Activated CD4-positive, alpha-beta T cell treated with anti-CD3 and anti-CD28 coated beads for 24 hours (primary cell): ENCODE measurements around the gene SIPA1L3.

Experiments
- DNase-seq, 2 donors: peaks; one replicate each; pipeline ENCODE4 v3.0.0-alpha.2; 2020; ENCODE audit warnings: low read depth in 2 of 2

SIPA1L3 gene

DNA sequence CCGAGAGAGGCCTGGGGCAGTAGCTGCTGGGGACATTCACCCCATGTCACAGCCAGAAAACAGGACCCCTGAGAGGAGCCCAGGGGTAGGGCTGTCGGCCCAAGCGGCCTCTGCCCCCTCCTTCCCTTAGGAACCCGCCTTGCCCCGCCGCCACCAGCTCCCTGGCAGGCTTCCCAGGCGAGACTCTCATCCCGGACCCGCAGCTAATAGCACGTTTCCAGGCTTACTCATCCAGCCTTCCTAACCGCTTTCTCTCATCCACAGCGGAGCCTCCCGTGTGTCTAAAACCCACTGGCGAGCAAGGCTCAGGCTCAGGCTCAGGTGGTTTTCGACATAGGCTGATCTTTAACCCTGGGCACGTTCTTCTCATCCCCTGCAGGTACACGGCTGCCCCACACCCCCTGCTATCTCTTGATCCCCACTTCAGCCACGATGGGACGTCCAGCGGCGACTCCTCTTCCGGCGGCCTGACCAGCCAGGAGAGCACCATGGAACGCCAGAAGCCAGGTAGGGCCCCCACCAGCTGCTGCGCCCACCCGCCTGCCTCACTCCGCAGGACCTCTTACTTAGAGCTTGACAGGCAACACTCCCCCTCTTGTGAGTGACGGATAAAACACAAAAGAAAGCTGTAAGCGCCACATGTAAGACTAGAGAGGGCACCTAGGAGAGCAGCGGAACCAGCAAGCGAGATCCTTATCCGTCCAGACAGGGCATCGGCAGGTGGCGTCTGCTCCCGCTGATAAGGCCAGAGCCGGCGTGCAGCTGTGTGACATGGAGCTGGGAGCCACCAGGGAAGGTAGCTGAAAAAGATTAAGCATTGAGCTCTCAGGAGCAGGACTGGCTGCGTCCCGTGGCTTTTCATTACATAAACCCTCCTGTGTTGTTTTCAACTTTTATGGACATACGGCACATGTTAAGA, 245.7 kb downstream of the SIPA1L3 start:
- DNase-seq, result no peak

DNA sequence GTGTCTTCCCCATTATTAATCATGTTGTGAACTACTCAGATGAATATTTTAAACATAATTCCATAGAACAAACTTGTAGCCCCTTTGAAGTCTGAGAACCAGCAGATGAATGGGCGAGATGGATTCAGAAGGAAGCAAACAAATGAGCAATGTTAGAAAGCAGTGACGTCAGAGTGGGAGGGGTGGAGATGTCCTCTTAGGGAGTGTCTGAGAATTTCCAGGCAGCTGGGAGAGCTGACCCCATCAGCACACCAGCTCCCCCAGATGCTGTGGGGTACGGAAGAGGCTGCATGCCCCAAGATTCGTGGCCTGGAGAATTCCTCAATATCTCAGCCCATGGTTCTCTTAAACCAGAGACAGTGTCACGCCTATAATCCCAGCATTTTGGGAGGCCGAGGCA, 248.4 kb downstream of the SIPA1L3 start:
- no peak for DNase-seq

DNA sequence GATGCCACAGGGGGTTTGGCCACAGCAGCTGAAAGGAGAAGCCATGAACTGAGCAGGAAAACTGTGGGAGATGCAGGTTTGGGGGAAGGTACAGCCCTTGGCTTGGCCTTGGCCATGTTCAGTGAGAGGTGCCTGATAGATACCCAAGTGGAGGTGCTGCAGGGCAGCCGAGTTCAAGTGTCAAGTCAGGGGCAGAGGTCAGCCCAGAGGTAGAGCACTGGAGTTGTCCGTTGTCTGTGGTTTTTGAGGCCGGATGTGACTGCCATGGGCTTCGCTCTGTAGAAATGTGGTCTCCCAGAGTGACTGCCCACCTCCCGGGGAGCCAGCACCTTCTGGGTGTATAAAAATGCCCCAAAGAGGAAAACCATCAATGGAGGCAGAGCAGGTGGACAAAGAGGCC, 251.7 kb downstream of the SIPA1L3 start:
- no peak for DNase-seq

DNA sequence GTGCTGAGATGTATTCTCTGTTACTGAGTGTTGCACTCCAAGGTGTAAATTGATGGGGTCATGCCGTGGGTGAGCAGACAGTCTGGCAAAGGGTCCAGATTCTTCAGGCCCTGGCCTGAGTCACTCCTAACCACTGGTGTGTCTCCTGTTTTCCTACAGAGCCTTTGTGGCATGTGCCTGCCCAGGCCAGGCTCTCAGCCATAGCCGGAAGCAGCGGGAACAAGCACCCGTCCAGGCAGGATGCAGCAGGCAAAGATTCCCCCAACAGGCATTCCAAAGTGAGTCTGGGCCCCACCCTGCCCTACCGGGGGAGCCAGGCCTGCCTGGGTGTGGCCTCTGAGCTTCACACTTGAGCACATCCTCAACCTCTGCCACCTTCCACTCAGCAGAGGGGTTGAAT, 255.1 kb downstream of the SIPA1L3 start:
- no peak for DNase-seq

DNA sequence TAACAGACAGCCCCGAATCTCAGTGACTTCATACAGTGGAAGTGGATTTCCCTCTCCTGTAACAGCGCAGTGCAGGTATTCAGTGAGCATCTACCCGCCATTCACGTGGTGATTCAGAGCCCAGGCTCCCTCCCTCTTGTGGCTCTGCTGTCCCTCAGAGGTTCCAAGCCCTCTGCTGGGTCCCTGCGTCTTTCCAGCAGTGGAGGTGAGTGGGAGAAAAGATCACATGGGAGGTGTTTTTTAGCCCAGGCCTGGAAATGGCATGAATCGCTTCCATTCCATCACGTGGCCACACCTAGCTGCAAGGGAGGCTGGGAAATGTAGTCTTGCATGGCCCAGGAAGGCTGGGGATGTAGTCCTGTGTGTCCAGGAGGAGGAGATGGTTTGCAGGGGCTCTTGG, 255.6 kb downstream of the SIPA1L3 start:
- DNase-seq, result no peak

DNA sequence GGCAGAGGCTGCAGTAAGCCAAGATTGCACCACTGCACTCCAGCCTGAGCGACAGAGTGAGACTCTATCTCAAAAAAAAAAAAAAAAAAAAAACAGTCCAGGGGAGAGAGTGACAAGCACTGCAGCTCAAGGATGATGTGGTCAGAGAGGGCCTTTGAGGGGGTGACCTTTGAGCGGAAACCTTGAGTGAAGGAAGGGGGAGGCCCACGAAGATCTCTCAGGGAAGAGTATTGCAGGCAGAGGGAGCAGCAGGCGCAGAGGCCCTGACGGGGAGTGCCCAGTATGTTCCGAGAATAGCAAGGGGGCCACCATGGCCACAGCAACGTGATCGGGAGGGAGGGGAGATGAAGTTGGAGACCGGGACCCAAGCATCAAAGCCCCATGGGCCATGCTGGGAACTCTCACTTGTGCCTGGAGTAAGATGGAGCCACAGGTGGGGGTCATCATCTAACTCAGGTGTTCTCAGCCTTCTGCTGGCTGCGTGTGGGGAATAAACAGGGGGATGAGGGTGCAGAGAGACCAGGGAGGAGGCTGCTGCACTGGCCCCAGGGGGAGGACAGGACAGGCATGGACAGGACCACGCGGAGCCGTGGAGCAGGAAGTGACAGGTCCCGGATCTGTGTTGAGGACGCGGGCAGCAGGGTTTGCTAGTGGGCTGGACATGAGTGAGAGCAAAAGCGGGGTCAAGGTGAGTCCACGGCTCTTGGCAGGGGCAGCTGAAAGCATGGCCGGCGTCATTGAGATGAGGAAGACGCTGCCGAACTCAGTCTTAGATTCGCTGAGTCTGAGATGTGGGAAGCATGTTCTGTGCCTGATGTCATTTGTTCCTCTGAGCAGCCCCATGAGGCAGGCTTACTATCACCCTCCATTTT, 256.6 kb downstream of the SIPA1L3 start:
- DNase-seq, result no peak

DNA sequence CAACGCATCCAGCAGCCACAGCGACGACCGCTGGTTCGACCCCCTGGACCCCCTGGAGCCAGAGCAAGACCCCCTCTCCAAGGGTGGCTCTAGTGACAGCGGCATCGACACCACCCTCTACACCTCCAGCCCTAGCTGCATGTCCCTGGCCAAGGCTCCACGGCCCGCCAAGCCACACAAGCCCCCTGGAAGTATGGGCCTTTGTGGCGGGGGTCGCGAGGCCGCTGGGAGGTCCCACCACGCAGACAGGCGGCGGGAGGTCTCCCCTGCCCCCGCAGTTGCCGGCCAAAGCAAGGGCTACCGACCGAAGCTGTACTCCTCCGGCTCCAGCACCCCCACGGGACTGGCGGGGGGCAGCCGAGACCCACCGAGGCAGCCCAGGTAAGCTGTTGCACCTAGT, 257.5 kb downstream of the SIPA1L3 start:
- DNase-seq, result no peak

DNA sequence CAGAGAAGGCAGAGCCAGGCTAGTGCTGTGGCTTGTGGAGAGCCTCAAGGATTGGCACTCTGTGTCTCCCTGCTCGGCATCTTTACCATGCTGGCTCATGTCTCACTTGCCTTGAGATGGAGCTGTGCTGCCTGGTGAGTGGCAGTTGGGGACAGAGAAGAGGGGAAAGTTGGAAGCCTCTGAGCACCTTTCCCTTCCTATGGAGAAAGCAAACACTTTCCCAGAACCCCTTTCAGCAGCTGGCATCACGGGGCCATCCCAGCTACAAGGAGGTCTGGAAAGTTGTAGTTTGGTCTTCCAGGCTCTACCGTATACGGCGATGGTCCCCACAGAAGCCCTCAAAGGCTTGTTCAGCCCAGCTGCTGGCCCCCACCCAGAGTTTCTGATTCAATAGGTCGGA, 258.3 kb downstream of the SIPA1L3 start:
- DNase-seq, result no peak

DNA sequence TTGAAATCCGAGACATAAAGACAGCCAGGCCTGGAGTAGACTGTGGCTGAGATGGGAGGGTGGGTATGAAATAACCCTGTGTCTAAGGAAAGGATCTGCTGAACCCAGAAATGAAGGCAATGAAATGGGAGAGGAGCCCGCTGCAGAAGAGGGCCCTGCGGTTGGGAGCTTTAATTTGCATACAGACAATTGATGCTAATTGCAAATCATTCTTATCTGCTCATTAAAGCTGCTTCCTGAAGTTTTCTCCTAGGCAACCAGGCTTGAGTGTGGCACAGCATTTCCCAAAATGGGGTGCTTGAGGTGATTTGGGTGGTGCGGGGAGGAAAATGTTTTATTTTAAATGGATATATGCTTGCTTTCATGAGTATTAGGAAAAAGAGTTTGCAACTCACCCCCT, 261.6 kb downstream of the SIPA1L3 start:
- DNase-seq, result no peak

DNA sequence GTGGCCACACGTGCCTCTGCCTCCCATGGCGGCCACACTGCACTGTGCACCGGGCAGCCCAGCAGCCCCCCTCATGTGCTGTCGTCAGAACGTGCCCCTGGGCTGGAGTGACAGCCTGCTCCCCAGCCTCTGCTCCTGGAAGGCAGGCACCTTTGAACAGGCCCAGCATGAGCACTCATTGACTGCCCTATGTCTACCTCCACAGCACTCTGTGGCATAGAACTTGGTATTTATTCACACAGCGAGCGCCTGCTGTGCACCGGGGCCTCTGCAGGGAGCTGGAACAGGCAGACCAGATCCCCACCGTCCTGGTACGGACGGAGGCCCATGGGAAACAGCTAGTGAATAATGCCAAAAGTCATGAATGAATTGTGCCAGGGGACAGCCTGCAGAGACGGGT, 263.3 kb downstream of the SIPA1L3 start:
- DNase-seq, result no peak

DNA sequence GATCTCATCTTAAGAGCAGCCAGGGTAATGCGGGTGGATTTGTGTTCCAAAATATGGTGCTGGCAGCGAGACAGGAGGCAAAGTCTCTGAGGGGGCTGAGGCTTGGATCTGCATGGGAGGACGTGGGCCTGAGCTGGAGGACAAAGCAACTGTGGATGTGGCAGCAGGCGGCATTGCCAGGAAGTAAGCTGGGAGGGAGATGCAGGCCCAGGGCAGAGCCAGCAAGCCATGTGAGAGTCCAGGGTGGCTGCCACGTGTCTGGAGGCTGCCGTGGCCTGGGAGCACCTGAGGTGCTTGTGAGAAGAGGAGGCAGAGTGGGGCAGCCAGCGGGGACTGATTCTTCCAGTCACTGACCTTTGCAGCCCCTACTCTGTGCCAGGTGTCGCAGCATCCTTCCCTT, 265.0 kb downstream of the SIPA1L3 start:
- DNase-seq, result no peak

DNA sequence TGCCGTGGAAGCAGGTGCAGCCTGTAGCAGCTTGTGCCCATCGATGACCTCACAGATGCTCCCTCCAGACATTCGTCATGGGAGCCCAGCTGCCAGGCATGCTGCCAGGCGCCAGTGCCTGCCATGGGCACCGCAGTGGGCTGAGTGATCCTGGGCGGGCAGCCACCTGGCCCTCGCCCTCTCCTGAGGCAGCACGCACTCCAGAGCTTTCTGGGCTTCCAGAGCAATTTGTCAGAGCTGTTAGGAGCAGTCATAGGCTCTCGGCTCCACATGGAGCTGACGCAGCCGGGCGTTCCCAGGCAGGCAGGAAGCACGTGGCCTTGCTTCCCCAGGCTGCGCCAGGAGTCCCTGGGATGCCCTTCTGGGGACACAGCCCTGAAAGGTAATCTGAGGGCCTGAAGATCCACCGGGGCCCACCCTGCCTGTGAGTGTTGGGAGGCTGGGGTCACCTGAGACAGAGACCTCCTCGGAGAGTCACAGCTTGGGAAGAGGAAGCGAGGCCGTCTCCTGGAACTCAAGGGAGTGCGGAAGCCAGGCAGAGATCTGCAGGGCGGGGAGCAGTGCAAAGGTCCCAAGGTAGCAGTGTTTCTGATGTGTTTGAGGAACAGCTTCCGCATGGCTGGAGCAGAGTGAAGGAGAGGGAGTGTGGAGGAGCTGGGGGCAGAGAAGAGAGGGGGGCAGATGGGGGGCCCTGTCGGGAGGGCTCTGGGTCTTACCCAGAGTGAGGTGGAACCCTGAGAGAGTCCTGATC, 266.5 kb downstream of the SIPA1L3 start:
- DNase-seq, result no peak

DNA sequence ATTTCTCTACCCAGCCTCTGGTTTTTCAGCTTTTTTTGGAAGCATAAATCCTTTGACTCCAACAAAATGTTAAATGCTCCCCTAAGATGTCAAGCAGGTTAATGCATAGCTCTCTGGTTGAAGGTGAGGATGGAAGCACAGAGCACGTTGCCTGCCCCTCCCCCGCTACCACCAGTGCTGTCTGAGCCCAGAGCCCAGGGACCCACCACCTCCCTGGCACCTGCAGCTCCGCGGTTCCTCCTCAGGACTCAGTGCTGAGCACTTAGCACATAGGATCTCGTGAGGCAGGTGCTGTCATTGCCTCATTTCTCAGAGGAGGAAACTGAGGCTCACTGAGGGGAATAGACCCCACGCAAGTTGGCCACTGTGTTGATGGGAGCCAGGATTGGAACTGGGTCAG, 268.4 kb downstream of the SIPA1L3 start:
- DNase-seq, result no peak

DNA sequence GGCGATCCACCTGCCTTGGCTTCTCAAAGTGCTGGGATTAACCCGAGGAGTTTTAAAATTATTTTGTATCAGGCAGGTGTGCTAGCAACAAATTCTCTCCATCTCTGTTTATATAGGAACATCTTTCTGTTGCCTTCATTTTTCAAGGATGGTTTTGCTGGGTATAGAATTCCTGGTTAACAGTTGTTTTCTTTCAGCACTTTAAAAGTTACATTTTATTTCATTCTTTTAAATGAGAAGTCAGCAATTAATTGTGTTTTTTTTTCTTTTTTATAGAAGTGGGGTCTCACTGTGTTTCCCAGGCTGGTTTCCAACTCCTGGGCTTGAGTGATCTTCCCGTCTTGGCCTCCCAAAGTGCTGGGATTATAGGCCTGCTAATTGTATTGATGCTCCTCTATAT, 273.1 kb downstream of the SIPA1L3 start:
- no peak for DNase-seq

DNA sequence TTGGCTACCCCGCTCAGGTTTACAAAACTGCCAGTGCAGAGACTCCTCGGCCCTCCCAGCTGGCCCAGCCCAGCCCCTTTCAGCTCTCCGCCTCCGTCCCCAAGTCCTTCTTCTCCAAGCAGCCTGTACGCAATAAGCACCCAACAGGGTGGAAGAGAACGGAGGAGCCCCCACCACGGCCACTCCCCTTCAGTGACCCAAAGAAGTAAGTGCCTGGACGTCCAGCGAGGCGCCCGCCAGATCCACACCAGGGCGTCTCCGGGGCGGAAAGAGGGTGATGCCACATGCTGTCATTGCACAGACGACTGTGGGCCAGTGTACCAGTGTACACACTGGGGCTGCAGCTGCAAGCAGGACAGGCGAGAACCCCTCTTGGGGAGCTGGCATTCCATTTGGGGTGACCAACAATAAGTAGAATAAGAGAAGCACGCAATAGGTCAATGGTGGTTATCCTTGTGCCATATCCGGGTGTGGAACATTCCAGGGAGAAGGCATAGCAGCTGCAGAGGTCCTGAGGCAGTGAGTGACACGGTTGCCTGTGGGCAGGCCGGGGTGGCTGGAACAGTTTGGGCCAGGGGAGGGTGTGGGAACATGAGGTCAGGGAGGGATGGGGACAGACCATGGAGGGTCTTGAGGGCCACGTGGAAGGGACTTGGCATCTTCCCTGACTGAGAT, 275.7 kb downstream of the SIPA1L3 start:
- DNase-seq, result no peak

DNA sequence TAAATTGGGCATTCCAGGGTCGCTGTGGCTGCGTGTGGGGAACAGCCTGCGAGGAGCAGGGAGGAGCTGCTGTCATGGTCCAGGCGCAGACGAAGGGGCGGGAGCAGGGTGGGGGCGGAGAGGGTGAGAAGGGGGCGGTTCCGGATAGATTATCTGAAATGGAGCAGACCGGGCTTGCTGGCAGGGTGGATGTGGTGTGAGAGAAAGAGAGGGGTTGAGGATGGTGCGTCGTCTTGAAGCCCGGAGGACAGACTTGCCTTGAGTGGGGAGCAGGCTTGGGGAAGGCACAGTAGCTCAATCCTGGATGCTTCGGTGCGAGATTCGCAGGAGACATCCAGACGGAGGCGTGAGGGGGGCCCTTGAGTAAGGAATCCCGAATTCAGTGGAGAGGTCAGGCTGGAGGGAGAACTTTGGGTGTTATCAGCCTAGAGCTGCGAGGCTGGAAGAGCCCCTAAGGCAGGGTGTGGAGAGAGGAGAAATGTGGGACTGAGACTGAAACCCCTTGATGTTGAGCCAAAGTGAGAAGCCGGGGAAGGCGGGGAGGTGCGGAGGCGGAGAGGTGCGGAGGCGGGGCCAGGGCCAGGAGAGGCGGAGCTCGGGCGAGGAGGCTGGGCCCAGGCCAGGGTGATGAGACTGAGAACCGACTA, 276.4 kb downstream of the SIPA1L3 start:
- DNase-seq, result no peak

DNA sequence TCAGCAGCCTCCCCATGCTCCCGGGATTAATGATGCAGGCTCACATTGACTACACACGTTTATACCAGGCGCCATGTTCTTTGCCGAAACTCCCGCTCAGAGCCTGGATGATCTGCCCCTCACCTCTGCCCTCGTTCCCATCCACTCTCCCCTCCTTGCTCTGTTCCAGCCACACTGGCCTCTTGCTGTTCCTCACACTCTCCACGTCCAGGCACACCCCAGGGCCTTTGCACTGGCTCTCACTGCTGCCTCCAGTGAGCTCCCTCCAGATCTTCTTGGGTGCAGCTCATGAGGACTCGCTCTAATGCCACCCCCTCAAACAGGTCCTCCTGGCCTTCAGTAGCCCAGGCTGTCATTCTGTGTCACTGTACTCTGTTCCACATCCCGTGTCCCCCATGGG, 277.8 kb downstream of the SIPA1L3 start:
- DNase-seq, result no peak

DNA sequence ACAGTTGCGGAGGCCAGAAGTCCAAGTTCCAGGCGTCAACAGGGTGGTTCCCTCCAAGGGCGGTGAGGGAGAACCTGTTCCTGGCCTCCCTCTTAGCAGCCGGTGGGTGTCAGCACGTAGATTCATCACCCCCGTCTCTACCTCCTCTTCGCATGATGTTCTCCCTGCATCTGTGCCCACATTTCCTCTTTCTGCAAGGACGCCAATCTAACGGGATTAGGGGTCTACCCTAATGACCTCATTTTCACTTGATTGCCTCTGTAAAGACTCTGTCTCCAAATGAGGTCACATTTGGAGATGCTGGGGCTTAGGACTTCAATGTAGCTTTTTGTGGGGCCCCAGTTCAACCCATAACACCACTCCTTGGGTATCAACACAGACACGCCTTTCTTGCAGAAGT, 278.6 kb downstream of the SIPA1L3 start:
- DNase-seq, result no peak

DNA sequence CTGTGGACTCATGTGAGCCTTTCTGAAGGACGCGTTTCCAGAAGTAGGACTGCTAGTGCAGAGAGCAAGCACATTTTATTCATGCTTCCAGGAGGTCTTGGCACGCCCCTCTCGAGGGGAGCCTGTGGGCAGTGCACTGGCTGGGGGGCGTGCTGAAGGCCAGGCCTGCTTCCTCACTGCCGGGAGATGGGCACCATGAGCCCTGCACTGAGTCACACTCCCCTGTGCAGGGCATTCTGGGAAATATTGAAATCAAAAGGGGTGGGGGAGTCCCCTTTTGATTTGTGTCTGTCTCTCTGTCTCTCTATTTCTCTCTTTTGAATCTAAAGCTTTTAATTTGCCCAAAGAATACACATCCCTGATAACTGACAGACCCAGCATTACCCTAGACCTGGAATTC, 283.1 kb downstream of the SIPA1L3 start:
- DNase-seq, result no peak

DNA sequence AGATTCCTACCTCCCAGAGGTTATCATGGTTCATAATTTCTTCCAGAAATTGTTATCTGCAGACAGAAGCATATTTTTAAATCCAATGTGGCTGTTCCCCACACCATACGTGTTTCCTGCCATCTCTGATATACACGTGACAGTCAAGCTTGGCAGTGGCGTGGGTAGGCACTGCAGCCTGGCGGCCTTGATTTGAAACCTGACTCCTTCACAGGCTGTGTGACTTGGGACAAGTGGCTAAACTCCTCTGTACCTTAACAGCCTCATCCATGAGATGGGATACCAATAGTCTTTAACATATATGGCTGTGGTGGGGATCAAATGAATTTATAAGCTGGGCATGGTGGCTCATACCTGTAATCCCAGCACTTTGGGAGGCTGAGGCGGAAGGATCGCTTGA, 283.8 kb downstream of the SIPA1L3 start:
- no peak for DNase-seq

DNA sequence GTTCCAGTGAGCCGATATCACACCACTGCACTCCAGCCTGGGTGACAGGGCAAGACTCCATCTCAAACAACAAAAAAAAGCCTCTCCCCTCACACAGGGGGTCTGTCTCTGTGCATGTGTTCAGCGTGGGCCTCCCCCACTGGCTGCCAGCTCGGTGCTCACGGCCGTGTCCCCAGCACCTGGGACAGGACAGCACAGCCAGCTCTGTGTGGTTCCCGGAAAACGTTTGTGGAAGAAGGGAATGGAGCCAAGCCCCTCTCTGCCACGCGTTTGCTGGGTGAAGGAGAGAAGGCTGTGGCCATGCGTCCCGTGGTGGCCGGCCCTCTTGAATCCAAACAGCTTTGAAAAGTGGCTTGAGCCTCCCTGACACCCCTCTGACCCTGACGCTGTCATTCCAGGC, 284.7 kb downstream of the SIPA1L3 start:
- DNase-seq, result no peak
